Activated CD4-positive, alpha-beta T cell treated with anti-CD3 and anti-CD28 coated beads, Interleukin-2, amount 50 U/mL, for 24 hours (primary cell): ENCODE results near the gene QRFP.

ENCODE experiments used
- DNase-seq, 2 donors: peaks; one replicate each; pipeline ENCODE4 v3.0.0-alpha.2; 2020; ENCODE audit warnings: low read depth in 1 of 2, low spot score in 1 of 2

QRFP gene

DNA sequence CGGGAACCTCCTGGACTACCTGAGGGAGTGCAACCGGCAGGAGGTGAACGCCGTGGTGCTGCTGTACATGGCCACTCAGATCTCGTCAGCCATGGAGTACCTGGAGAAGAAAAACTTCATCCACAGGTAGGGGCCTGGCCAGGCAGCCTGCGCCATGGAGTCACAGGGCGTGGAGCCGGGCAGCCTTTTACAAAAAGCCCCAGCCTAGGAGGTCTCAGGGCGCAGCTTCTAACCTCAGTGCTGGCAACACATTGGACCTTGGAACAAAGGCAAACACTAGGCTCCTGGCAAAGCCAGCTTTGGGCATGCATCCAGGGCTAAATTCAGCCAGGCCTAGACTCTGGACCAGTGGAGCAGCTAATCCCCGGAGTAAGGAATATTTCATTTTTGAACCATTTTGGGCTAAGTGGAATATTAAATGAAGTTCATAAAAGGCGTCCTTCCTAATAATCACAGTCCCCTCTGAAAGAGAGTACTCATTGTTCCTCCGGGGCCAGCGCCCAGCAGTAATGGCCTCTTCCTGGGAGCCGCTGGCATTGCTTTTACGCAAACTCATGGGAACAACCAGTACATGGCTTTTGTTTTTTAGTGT is 23.6 kb downstream of the QRFP start:
- no peak for DNase-seq

DNA sequence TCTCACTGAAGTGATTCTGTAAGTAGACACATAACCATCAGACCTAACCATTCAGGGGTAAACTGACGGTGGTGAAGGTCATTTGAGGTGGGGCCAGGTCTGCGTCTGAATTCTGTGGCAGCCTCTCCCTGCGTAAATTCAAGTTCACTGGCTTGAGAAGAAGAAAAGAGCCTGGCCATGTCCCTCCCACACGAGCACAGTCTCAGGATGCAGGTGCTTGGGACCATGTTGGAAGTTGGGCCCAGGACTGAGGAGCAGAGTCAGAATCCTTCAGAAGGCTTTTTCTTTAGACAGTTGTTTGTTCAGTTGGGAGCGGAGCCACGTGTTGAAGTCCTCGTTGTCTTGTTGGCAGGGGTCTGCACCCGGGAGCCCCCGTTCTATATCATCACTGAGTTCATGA is 24.1 kb downstream of the QRFP start:
- no peak for DNase-seq

DNA sequence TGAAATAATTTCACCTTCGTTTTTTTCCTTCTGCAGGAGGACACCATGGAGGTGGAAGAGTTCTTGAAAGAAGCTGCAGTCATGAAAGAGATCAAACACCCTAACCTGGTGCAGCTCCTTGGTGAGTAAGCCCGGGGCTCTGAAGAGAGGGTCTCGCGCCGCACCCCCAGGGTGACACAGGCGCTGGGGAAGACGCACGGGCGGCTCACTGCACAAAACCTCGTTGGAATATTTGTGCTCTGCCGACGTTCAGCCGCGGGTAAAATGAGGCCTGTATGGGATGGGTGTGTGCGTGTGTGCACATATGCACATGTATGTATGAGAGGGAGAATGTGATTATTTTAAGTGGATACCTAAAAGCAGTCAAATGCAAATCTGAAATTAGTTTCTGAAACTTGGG is 24.5 kb downstream of the QRFP start:
- DNase-seq = no peak

GRCh38 chr9:130871395-130872062 is 25.1 kb downstream of the QRFP start:
- DNase-seq = no peak

DNA sequence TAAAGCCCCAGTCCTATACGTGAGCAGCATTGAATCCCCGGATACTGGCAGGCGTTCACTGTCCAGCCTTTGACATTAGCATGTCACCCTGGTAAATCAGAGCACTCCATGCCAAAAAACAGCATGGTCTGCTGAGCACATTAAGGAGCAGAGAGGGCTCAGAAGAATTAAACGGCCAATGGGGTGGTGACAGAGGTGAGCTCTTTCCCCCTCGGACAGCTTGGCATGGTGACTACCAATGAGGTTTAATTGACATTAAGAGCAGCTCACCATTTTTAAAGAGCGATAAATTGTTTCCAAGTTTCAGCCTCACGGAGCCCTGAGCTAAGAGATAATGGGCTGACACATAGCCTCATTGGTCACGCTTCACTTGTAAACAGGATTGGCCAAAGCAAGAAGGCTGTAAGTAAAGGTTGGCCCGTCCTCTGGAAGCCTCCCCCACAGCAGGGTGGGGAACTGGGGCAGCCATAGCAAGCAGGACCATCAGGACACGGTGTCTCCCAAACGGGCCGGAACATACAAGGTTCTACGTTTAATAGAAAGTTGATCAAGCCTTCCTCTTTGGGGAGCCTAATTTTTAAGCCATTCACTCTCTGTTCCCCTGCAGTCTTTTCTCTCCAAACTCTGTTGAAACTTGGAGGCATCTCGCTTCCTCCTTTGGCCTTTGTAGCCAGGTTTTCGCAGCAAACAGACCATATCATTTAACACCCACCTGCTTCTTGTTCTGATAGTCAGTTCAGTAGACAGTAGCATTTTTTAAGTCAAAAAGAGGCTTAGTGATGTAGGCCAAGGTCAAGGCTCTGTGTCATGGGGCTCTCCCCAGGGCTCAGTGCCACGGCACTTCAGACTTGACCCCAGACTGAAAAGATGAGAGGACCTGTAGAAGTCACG is 25.9 kb downstream of the QRFP start:
- no peak for DNase-seq

DNA sequence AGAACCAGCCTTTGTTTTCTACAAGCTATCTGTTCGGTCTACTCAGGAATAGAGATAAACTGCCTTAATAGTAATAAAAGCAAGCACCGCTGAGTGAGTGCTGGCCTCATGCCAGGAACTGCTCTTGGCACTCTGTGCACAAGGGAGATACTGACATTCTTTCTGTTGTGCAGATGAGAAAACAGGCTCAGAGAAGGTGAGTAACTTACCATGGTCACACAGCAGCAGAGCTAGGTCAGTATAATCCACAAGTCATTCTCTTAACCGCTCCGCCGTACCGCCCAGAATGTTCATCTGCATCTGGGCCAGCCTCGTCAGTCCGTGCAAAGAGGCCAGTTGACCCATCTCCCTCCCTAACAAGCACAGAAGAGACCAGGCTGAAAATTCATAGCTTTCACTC is 27.4 kb downstream of the QRFP start:
- no peak for DNase-seq

GRCh38 chr9:130868230-130868629 is 28.4 kb downstream of the QRFP start:
- DNase-seq = no peak

GRCh38 chr9:130867556-130867955 is 29.1 kb downstream of the QRFP start:
- DNase-seq = no peak

- DNase-seq = peak; percentile 13 to 46
Observed at GRCh38 chr9:130866474-130866965, 30.1 kb downstream of the QRFP start.

GRCh38 chr9:130865921-130866320 is 30.7 kb downstream of the QRFP start:
- DNase-seq = no peak

GRCh38 chr9:130864541-130864940 is 32.1 kb downstream of the QRFP start:
- no peak for DNase-seq

- DNase-seq = no peak
Observed at GRCh38 chr9:130862747-130863146, 33.9 kb downstream of the QRFP start.

DNA sequence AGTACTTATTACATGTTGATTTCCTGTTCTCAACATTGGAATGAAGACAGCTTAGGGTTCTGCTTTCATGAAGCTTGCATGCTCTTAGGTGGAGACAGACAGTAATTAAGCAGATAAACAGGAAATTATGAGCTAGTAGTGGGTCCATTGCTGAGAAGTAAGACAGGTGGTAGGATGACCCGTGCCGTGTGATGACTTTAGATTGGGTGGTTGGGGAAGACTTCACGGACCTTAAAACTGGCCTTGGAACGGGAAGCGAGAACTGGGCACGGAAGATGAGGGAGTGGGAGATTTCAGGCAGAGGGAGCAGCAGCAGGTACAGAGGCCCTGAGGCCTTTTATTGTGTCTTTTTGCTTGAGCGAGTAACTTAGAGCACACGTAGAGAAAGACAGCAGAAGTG is 34.4 kb downstream of the QRFP start:
- no peak for DNase-seq

DNA sequence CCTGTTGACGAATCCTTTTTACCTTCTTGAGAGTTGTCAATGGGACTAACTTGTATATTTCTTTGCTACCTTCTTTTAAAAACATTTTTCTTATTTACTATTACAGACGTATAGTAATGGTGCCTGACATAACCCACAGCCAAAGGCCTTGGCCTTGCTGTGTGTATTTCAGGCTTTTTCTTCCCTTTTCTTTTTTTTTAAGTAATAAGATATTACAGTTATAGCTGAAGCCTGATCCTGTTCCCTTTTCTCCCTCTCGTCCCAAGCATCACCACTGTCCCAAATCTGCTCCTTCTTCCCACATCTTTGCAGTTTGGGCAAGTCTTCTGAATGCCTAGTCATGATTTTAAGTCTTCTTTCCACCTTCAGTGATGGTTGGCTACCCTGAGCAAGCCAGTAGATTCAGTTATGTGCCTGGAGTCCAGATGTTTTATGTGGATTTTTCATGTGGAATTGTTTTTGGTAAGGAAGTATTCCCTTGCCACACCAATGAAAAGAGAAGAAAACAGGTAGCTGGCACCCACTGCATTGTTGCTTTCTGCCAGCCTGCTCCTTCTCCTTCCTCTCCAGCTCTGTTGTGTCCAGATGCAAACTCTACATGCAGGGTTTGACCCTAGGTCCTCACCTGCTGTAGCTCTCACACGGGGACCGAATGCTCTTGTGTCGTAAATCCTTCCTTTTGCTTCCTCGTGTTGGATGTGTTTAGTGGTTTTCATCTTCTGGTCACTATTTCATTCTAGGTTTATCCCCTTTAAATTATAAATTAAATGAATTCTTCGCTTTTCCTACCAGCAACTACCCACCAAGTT is 35.0 kb downstream of the QRFP start:
- DNase-seq = no peak

DNA sequence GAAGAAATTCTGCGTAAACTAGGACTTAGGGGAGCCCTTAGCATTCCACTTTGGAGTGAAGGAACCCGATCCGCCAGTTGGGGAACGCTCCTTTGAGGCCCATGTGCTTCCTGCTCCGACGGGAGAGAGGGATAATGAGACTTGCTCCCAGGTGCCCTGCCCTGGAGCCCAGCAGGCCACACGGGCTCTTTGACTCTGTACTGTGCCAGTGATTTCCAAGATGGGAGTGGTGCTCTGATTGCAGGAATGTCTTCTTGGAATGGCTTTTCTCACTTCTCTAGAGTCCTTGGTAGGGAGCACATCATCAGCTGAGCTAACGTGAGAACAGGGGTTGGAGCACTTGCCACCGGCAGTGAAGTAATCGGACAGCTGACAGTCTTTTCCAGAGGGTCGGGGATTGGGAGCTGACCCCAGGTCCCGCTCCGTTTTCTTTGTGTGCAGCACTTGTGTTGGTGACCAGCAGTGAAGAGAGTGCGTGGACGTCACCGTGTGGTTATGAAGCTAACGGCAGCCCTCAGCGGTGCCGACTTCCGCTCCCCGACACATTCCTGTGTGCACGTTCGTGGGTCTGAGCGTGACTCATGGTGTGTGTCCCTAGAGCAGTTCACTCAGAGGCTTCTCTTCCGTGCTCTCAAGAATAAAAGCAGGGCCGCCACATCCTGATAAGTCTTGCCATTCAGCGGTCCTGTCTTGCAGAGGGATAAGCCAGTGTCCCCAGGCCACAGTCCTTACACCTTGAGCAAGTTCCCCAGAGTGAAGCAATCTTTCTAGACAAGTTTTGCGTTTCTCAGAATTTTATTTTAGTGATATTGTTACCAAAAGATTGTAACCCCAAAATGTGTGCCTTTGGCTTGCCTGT is 35.9 kb downstream of the QRFP start:
- DNase-seq = no peak

DNA sequence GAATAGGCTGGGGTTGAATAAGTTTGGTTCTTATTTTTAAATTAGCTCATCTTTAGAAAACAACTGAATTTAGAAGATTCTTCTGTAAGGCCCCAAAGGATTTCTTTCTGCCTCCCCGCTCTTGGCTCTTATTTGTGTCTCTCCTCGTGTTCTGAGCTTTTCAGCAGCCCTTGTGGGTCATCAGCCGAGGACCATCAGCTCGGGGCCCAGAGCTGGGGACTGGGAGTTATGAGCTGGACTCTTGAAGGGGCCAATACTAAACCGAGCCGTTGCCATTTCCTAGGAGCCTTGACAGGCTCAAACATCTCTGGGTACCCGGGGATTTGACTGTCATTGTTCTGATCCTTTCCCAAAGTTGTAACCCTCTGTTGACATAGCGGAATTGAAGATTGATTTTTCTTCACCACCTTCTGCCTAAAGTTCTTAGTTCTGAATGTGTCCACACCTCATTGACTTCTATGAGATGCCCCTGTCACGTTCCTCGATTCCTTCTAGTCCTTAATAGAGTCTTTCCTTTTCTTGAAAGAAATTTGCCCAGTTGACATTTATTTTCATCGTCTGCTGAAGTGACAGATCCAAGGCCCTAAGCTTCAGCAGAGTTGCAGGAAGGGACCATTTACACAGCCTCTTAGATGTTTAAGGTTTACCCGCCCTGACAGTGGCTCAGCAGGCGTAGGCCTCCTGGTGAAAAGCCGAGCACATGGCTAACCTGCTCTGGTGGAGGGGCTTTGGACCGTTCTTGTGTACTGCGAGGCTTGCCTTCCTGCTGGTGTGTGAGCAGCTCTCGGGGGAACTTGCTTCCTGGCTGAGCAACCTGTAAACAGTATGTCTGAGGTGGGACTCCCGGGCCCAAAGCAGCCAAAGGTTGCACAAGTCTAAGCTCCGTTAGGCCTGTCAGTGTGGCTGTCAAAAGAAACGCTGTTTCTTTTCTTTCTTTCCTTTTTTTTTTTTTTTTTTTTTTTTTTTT is 37.6 kb downstream of the QRFP start:
- DNase-seq = no peak

- no peak for DNase-seq
Observed at GRCh38 chr9:130857864-130858738, 38.5 kb downstream of the QRFP start.

GRCh38 chr9:130856474-130856873 is 40.1 kb downstream of the QRFP start:
- DNase-seq = no peak
